GM12872 (cell line): ENCODE results near the gene CDS1.

Experiments used
- CTCF ChIP-seq: IDR thresholded peaks from 3 replicates; pipeline ENCODE4 v1.5.1; 2011; ENCODE audit warnings: low read depth, mild to moderate bottlenecking, low read length, moderate library complexity; ENCODE audit not compliant: insufficient read depth

CDS1 gene

GRCh38 chr4:84615355-84615754, 32.4 kb downstream of the CDS1 start:
- no peak for TF ChIP-seq CTCF

- TF ChIP-seq CTCF = no peak
Observed at GRCh38 chr4:84622959-84623358, 40.0 kb downstream of the CDS1 start.

GRCh38 chr4:84623661-84624060, 40.7 kb downstream of the CDS1 start:
- TF ChIP-seq CTCF = no peak

- TF ChIP-seq CTCF = no peak
Observed at GRCh38 chr4:84626673-84627072, 43.7 kb downstream of the CDS1 start.

- TF ChIP-seq CTCF = no peak
Observed at GRCh38 chr4:84631573-84631972, 48.6 kb downstream of the CDS1 start.

GRCh38 chr4:84632092-84632491, 49.2 kb downstream of the CDS1 start:
- no peak for TF ChIP-seq CTCF

- no peak for TF ChIP-seq CTCF
Observed at GRCh38 chr4:84634961-84635360, 52.0 kb downstream of the CDS1 start.

GRCh38 chr4:84638092-84638491, 55.2 kb downstream of the CDS1 start:
- TF ChIP-seq CTCF = no peak
